ENCODE measurements around the gene ARSG. TPM values are rescaled to one million over a fixed set of nuclear protein-coding genes. Genes with fewer than 3 reads are reported as not detected.

The ARSG gene
- total and polyA plus RNA-seq, 7 donors, result 1.7 to 6.1 (median 2.5) TPM

GRCh38 chr17:68344701-68345136 is 53.4 kb downstream of the ARSG start:
- Histone ChIP-seq H3K27me3 (ENCODE audit: insufficient read depth in 3 of 3, low read length in 2 of 3) (no peaks in the 10 kb centered on the region), H3K27ac (no peak overlapping the region), H3K9me3 (no peaks in the 10 kb centered on the region), H3K36me3 (ENCODE audit: insufficient read depth in 1 of 2, low read depth in 1 of 2) (no peaks in the 10 kb centered on the region), H3K4me1 (no peaks in the 10 kb centered on the region), H3K4me3 (no peak overlapping the region)
- DNase-seq, result no peak
- intact Hi-C loops (cut with DNase I), result no loop called here
- ATAC-seq, result no peak
- TF ChIP-seq CTCF (IDR thresholded peaks at IDR 0.05), result no peak
- 72 to 78% (median 74%) methylated on average over 4 of the region's 4 CpGs for WGBS, 3 donors

GRCh38 chr17:68346448-68346847 is 55.2 kb downstream of the ARSG start:
- TF ChIP-seq CTCF (IDR thresholded peaks at IDR 0.05), result no peak
- ATAC-seq (peak in 2 of 4 donors; percentile 17 to 23), DNase-seq (peak in 1 of 2 donors; percentile 61)
- no peaks in the 10 kb centered on the region for H3K36me3 ChIP-seq (ENCODE audit: insufficient read depth in 1 of 2, low read depth in 1 of 2)
- no peak overlapping the region for H3K4me3 ChIP-seq
- no peaks in the 10 kb centered on the region for H3K27me3 ChIP-seq (ENCODE audit: insufficient read depth in 3 of 3, low read length in 2 of 3)
- no peaks in the 10 kb centered on the region for H3K9me3 ChIP-seq
- no peaks in the 10 kb centered on the region for H3K4me1 ChIP-seq
- H3K27ac ChIP-seq, result no peak overlapping the region
- WGBS, 3 donors, result 82 to 90% (median 87%) methylated on average over 13 of the region's 13 CpGs
- intact Hi-C loops (cut with DNase I), result no loop called here

- no peaks in the 10 kb centered on the region for H3K4me1 ChIP-seq
- no peak for TF ChIP-seq CTCF (IDR thresholded peaks at IDR 0.05)
- WGBS, 3 donors, result 83 to 88% (median 86%) methylated on average over 6 of the region's 6 CpGs
- H3K36me3 ChIP-seq (ENCODE audit: insufficient read depth in 1 of 2, low read depth in 1 of 2), result no peaks in the 10 kb centered on the region
- intact Hi-C loops (cut with DNase I), result no loop called here
- no peaks in the 10 kb centered on the region for H3K9me3 ChIP-seq
- ATAC-seq (no peak), DNase-seq (no peak)
- no peak overlapping the region for H3K27ac ChIP-seq
- no peak overlapping the region for H3K4me3 ChIP-seq
- no peaks in the 10 kb centered on the region for H3K27me3 ChIP-seq (ENCODE audit: insufficient read depth in 3 of 3, low read length in 2 of 3)
These were observed 56.1 kb downstream of the ARSG start for GRCh38 chr17:68347380-68347779.

GRCh38 chr17:68349157-68349556 is 57.9 kb downstream of the ARSG start:
- Histone ChIP-seq H3K9me3 (no peaks in the 10 kb centered on the region), H3K4me3 (no peak overlapping the region), H3K36me3 (ENCODE audit: insufficient read depth in 1 of 2, low read depth in 1 of 2) (no peaks in the 10 kb centered on the region), H3K4me1 (no peaks in the 10 kb centered on the region), H3K27me3 (ENCODE audit: insufficient read depth in 3 of 3, low read length in 2 of 3) (no peaks in the 10 kb centered on the region), H3K27ac (no peak overlapping the region)
- 83 to 100% (median 99%) methylated on average over 4 of the region's 4 CpGs for WGBS, 3 donors
- ATAC-seq (no peak), DNase-seq (no peak)
- intact Hi-C loops (cut with DNase I), result no loop called here
- no peak for TF ChIP-seq CTCF (IDR thresholded peaks at IDR 0.05)

- Histone ChIP-seq H3K9me3 (no peaks in the 10 kb centered on the region), H3K27ac (no peak overlapping the region), H3K36me3 (ENCODE audit: insufficient read depth in 1 of 2, low read depth in 1 of 2) (no peaks in the 10 kb centered on the region), H3K4me3 (no peak overlapping the region), H3K4me1 (peaks cover 7% of the 10 kb centered on the region), H3K27me3 (ENCODE audit: insufficient read depth in 3 of 3, low read length in 2 of 3) (no peaks in the 10 kb centered on the region)
- DNase-seq (peak in 1 of 2 donors; percentile 43), ATAC-seq (peak in 3 of 4 donors; percentile 45 to 50 (median 49))
- peak; percentile 26 for TF ChIP-seq CTCF (IDR thresholded peaks at IDR 0.05)
- 65 to 74% (median 71%) methylated on average over 7 of the region's 7 CpGs for WGBS, 3 donors
- intact Hi-C loops (cut with DNase I), result no loop called here
These were observed 60.1 kb downstream of the ARSG start for GRCh38 chr17:68351395-68351794.
